Panc1 (cell line): ENCODE measurements around the gene OTUB1. TPM values are rescaled to one million over a fixed set of nuclear protein-coding genes. Genes with fewer than 3 reads are reported as not detected.

Source experiments
- ATAC-seq: fragments of 200-7000 bp; cut with Tn5 transposase; 2 replicates; pipeline ENCODE4 v1.9.1; 2020; ENCODE audit warnings: mild to moderate bottlenecking, moderate library complexity
- BruUV-seq: library from RNA; stranded (reverse); fragments of 400-500 nt; replicated peaks from 2 replicates; lab custom pipeline; 2021; lab: Mats Ljungman, UMichigan
- CTCF ChIA-PET: fragments of 300-600 bp; sonication (Branson Sonifier 250); formaldehyde crosslinking; loops from one replicate; lab custom pipeline; 2022; ENCODE audit warnings: antibody characterized with exemption; lab: Charles Lee
- POLR2A ChIA-PET: fragments of 300-600 bp; sonication (Branson Sonifier 250); formaldehyde crosslinking; loops from one replicate; lab custom pipeline; 2022; ENCODE audit warnings: antibody characterized with exemption; lab: Charles Lee
- DNase-seq: peaks from one replicate; pipeline ENCODE4 v3.0.0-alpha.2; 2010; ENCODE audit warnings: low read depth, low spot score
- H3K27ac ChIP-seq: 2 replicates; pipeline ENCODE4 v1.5.1; 2011; ENCODE audit warnings: mild to moderate bottlenecking, low read length, inconsistent platforms
- H3K27me3 ChIP-seq: fragments of 200-500 bp; sonication (Bioruptor generic); 2 replicates; pipeline ENCODE4 v1.6.0; 2014; ENCODE audit warnings: low read length, inconsistent platforms; ENCODE audit not compliant: control insufficient read depth, insufficient read depth
- H3K36me3 ChIP-seq: fragments of 200-500 bp; sonication (Bioruptor generic); 2 replicates; pipeline ENCODE4 v1.5.1; 2014; ENCODE audit warnings: inconsistent platforms, mild to moderate bottlenecking, low read length, moderate library complexity; ENCODE audit not compliant: control insufficient read depth, insufficient read depth
- H3K4me1 ChIP-seq: 2 replicates; pipeline ENCODE4 v1.5.1; 2011; ENCODE audit warnings: inconsistent platforms, mild to moderate bottlenecking, low read length, moderate library complexity; ENCODE audit not compliant: control insufficient read depth, insufficient read depth
- H3K4me3 ChIP-seq, 2 experiments: 2 replicates each; pipeline ENCODE4 v1.5.1; 2011 to 2012; ENCODE audit warnings: low read depth in 2 of 2, low read length in 2 of 2, mild to moderate bottlenecking in 2 of 2, inconsistent platforms in 1 of 2, moderate library complexity in 1 of 2
- H3K9me3 ChIP-seq: fragments of 200-500 bp; sonication (Bioruptor generic); 2 replicates; pipeline ENCODE4 v1.5.1; 2014; ENCODE audit warnings: low read depth, mild to moderate bottlenecking, inconsistent platforms, low read length, moderate library complexity; ENCODE audit not compliant: control insufficient read depth, insufficient read depth
- CTCF ChIP-seq: fragments of 450-650 bp; IDR thresholded peaks from 2 replicates; pipeline ENCODE4 v1.5.1; 2017; ENCODE audit warnings: mild to moderate bottlenecking
- REST ChIP-seq, 2 experiments: IDR thresholded peaks; 2 replicates each; pipeline ENCODE4 v1.6.1; 2011 to 2012; ENCODE audit warnings: low read depth in 2 of 2, control low read depth in 1 of 2, low read length in 1 of 2, mild to moderate bottlenecking in 1 of 2, moderate library complexity in 1 of 2; ENCODE audit not compliant: insufficient read depth in 1 of 2
- SIN3A ChIP-seq: IDR thresholded peaks from 2 replicates; pipeline ENCODE4 v1.6.1; 2012; ENCODE audit warnings: low read depth, mild to moderate bottlenecking, low read length, moderate library complexity, borderline replicate concordance; ENCODE audit not compliant: insufficient read depth
- TCF7L2 ChIP-seq: IDR thresholded peaks from 2 replicates; pipeline ENCODE4 v1.6.1; 2011; ENCODE audit warnings: mild to moderate bottlenecking, low read depth, low read length, inconsistent platforms
- in situ Hi-C: cut with HindIII; loops from 2 replicates; pipeline ENCODE4 v1.10.0; 2016; ENCODE audit warnings: low sequenced_read_pairs, low pct_unique_long_range_greater_than_20kb
- intact Hi-C: fragments of 100-400 bp; cut with micrococcal nuclease; formaldehyde crosslinking; loops from one replicate; pipeline ENCODE4 v1.10.0; 2022; ENCODE audit not compliant: unreplicated experiment
- total RNA-seq: library from RNA; stranded (reverse); gene quantifications from one replicate; pipeline ENCODE4 v1.2.1, GENCODE V29; 2021; ENCODE audit not compliant: unreplicated experiment

The OTUB1 gene
- total RNA-seq, 1 experiment from 2014 or later: 118 TPM

GRCh38 chr11:63945477-63946163 is 40.6 kb upstream of the OTUB1 start:
- H3K36me3 ChIP-seq: no peaks in the 10 kb centered on the region
- in situ Hi-C loops: no loop called here
- H3K4me3 ChIP-seq: no peak overlapping the region
- peak; percentile 96 for ATAC-seq
- H3K27me3 ChIP-seq: no peaks in the 10 kb centered on the region
- H3K27ac ChIP-seq: peak overlapping the region; percentile 41; the same call in 1 of the 2 replicates
- peaks cover 14% of the 10 kb centered on the region for H3K4me1 ChIP-seq
- intact Hi-C loops: loop anchor here (2.0 kb wide), 1 partner anchor 109 kb away; no protein-coding TSS in a partner anchor
- no TSS peak for BruUV-seq
- peak; percentile 48 for DNase-seq
- TF ChIP-seq CTCF (peak; percentile 81), TCF7L2 (no peak)
- CTCF ChIA-PET: interaction anchor here (0.5 to 2.2 kb wide), 11 partner anchors 9 to 178 kb away, joined by 3 to 32 read pairs (median 4); partner anchors contain the start of genes MARK2 and RCOR2
- POLR2A ChIA-PET: interaction anchor here (0.5 to 1.3 kb wide), 3 partner anchors 34 to 124 kb away, joined by 3 to 5 read pairs (median 5); no protein-coding TSS in a partner anchor
- no peaks in the 10 kb centered on the region for H3K9me3 ChIP-seq

- ATAC-seq (no peak), DNase-seq (no peak)
- ChIA-PET CTCF (interaction anchor here (0.6 kb wide), 1 partner anchor 195 kb away, joined by 4 read pairs; no protein-coding TSS in a partner anchor), POLR2A (interaction anchor here (0.6 kb wide), 1 partner anchor 120 kb away, joined by 18 read pairs; no protein-coding TSS in a partner anchor)
- Histone ChIP-seq H3K9me3 (no peaks in the 10 kb centered on the region), H3K36me3 (peaks cover 10% of the 10 kb centered on the region; the same call in 1 of the 2 replicates), H3K27ac (no peak overlapping the region), H3K27me3 (no peaks in the 10 kb centered on the region), H3K4me3 (no peak overlapping the region), H3K4me1 (no peaks in the 10 kb centered on the region)
- no TSS peak for BruUV-seq
- in situ Hi-C loops: no loop called here
- TF ChIP-seq REST (IDR thresholded peaks at IDR 0.05; ENCODE audit: insufficient read depth in 1 of 2, low read depth in 2 of 2, low read length in 1 of 2): no peak
- no peak for TF ChIP-seq SIN3A
- no peak for TF ChIP-seq TCF7L2
- intact Hi-C loops: no loop called here
Measured at GRCh38 chr11:63951779-63952536, 34.3 kb upstream of the OTUB1 start.
